Activated naive CD8-positive, alpha-beta T cell (primary cell): Measurements from ENCODE around the gene PDCD2.
"Not testable (repeated sequence)": the region's sequence is repeated elsewhere in the genome, so short reads cannot be mapped to it uniquely, and the experiment has no call there.

Experiments used
- H3K27ac Mint-ChIP-seq: one replicate; pipeline ENCODE4 v1.8.0; 2021; ENCODE audit warnings: mixed read lengths
- H3K27me3 Mint-ChIP-seq: one replicate; pipeline ENCODE4 v1.8.0; 2021; ENCODE audit warnings: mixed read lengths
- H3K36me3 Mint-ChIP-seq: one replicate; pipeline ENCODE4 v1.8.0; 2021; ENCODE audit warnings: mixed read lengths
- H3K4me1 Mint-ChIP-seq: one replicate; pipeline ENCODE4 v1.8.0; 2021; ENCODE audit warnings: low read depth, mixed read lengths
- H3K4me3 Mint-ChIP-seq: one replicate; pipeline ENCODE4 v1.8.0; 2021; ENCODE audit warnings: mild to moderate bottlenecking, mixed read lengths
- H3K9me3 Mint-ChIP-seq: one replicate; pipeline ENCODE4 v1.8.0; 2021; ENCODE audit warnings: low read depth, mixed read lengths

The PDCD2 gene

GRCh38 chr6:170584181-170584953 is at the start of gene PDCD2:
Gene PDCD2 (minus strand): TSS chr6:170584637. CDS start chr6:170584581, 56 bp downstream.
- Mint-ChIP-seq H3K4me3 (peak within 1 kb of the TSS; percentile 98), H3K9me3 (no peaks in the 10 kb centered on the region), H3K27ac (peak within 1 kb of the TSS; percentile 97), H3K36me3 (peaks cover 2% of the 10 kb centered on the region), H3K4me1 (peaks cover 31% of the 10 kb centered on the region), H3K27me3 (no peaks in the 10 kb centered on the region)

- H3K27me3 Mint-ChIP-seq, H3K4me1 Mint-ChIP-seq, H3K9me3 Mint-ChIP-seq, H3K27ac Mint-ChIP-seq, H3K4me3 Mint-ChIP-seq, H3K36me3 Mint-ChIP-seq: not testable (repeated sequence)
Measured at GRCh38 chr6:170616020-170616554, 31.6 kb upstream of the PDCD2 start.

- Mint-ChIP-seq H3K27me3 (peaks cover 23% of the 10 kb centered on the region), H3K4me3 (peak overlapping the region; percentile 69)
- not testable (repeated sequence) for H3K4me1 Mint-ChIP-seq, H3K9me3 Mint-ChIP-seq, H3K36me3 Mint-ChIP-seq, H3K27ac Mint-ChIP-seq
Measured at GRCh38 chr6:170612256-170612804, 27.9 kb upstream of the PDCD2 start.

GRCh38 chr6:170609225-170609624 is 24.8 kb upstream of the PDCD2 start:
- H3K4me3 Mint-ChIP-seq, H3K27ac Mint-ChIP-seq, H3K9me3 Mint-ChIP-seq, H3K4me1 Mint-ChIP-seq, H3K36me3 Mint-ChIP-seq: not testable (repeated sequence)
- H3K27me3 Mint-ChIP-seq, result peaks cover 32% of the 10 kb centered on the region

- H3K36me3 Mint-ChIP-seq, result no peaks in the 10 kb centered on the region
- no peaks in the 10 kb centered on the region for H3K9me3 Mint-ChIP-seq
- peaks cover 33% of the 10 kb centered on the region for H3K27me3 Mint-ChIP-seq
Measured at GRCh38 chr6:170605574-170606259, 21.3 kb upstream of the PDCD2 start.

GRCh38 chr6:170597278-170597677 is 12.8 kb upstream of the PDCD2 start:
- no peak overlapping the region for H3K27ac Mint-ChIP-seq
- peaks cover 5% of the 10 kb centered on the region for H3K27me3 Mint-ChIP-seq
- H3K36me3 Mint-ChIP-seq, result peaks cover 7% of the 10 kb centered on the region
- peaks cover 9% of the 10 kb centered on the region for H3K9me3 Mint-ChIP-seq
- H3K4me3 Mint-ChIP-seq, result no peak overlapping the region
- no peaks in the 10 kb centered on the region for H3K4me1 Mint-ChIP-seq

More at GRCh38 chr6:170605574-170606259, 21.3 kb upstream of the PDCD2 start:
- Mint-ChIP-seq H3K4me1 (no peaks in the 10 kb centered on the region), H3K27ac (no peak overlapping the region), H3K4me3 (no peak overlapping the region)

- H3K36me3 Mint-ChIP-seq, result peaks cover 16% of the 10 kb centered on the region
- H3K4me1 Mint-ChIP-seq, result no peaks in the 10 kb centered on the region
- no peak overlapping the region for H3K4me3 Mint-ChIP-seq
- peaks cover 18% of the 10 kb centered on the region for H3K9me3 Mint-ChIP-seq
- H3K27me3 Mint-ChIP-seq, result peaks cover 5% of the 10 kb centered on the region
- H3K27ac Mint-ChIP-seq, result no peak overlapping the region
Measured at GRCh38 chr6:170596426-170596825, 12.0 kb upstream of the PDCD2 start.

GRCh38 chr6:170590725-170591124 is 6.3 kb upstream of the PDCD2 start:
- Mint-ChIP-seq H3K4me1 (no peaks in the 10 kb centered on the region), H3K27ac (no peak overlapping the region), H3K36me3 (peaks cover 18% of the 10 kb centered on the region), H3K27me3 (peaks cover 5% of the 10 kb centered on the region), H3K4me3 (no peak overlapping the region), H3K9me3 (peaks cover 28% of the 10 kb centered on the region)

- H3K27ac Mint-ChIP-seq, result peak overlapping the region; percentile 95
Measured at GRCh38 chr6:170584954-170585498, 589 bp upstream of the PDCD2 start.

GRCh38 chr6:170583756-170584180 is 669 bp downstream of the PDCD2 start:
- Mint-ChIP-seq H3K36me3 (peaks cover 2% of the 10 kb centered on the region), H3K4me3 (peak overlapping the region; percentile 98), H3K9me3 (no peaks in the 10 kb centered on the region), H3K27me3 (no peaks in the 10 kb centered on the region), H3K27ac (peak overlapping the region; percentile 97), H3K4me1 (peaks cover 31% of the 10 kb centered on the region)

More at GRCh38 chr6:170584954-170585498, 589 bp upstream of the PDCD2 start:
- no peaks in the 10 kb centered on the region for H3K9me3 Mint-ChIP-seq
- H3K4me3 Mint-ChIP-seq, result peak overlapping the region; percentile 98
- H3K4me1 Mint-ChIP-seq, result peaks cover 31% of the 10 kb centered on the region
- no peaks in the 10 kb centered on the region for H3K27me3 Mint-ChIP-seq
- H3K36me3 Mint-ChIP-seq, result peaks cover 2% of the 10 kb centered on the region

GRCh38 chr6:170578909-170579308 is 5.5 kb downstream of the PDCD2 start:
- Mint-ChIP-seq H3K36me3 (peaks cover 2% of the 10 kb centered on the region), H3K4me1 (peaks cover 24% of the 10 kb centered on the region), H3K27me3 (no peaks in the 10 kb centered on the region), H3K9me3 (no peaks in the 10 kb centered on the region), H3K4me3 (no peak overlapping the region), H3K27ac (peak overlapping the region; percentile 46)

- H3K36me3 Mint-ChIP-seq, result no peaks in the 10 kb centered on the region
- no peaks in the 10 kb centered on the region for H3K27me3 Mint-ChIP-seq
- no peaks in the 10 kb centered on the region for H3K9me3 Mint-ChIP-seq
- H3K4me1 Mint-ChIP-seq, result no peaks in the 10 kb centered on the region
- H3K4me3 Mint-ChIP-seq, result no peak overlapping the region
- no peak overlapping the region for H3K27ac Mint-ChIP-seq
Measured at GRCh38 chr6:170575250-170575649, 9.2 kb downstream of the PDCD2 start.

GRCh38 chr6:170572704-170573466 is 11.6 kb downstream of the PDCD2 start:
- no peaks in the 10 kb centered on the region for H3K27me3 Mint-ChIP-seq
- H3K4me1 Mint-ChIP-seq, result no peaks in the 10 kb centered on the region
- peak overlapping the region; percentile 54 for H3K27ac Mint-ChIP-seq
- H3K4me3 Mint-ChIP-seq, result no peak overlapping the region
- H3K9me3 Mint-ChIP-seq, result no peaks in the 10 kb centered on the region
- peaks cover 3% of the 10 kb centered on the region for H3K36me3 Mint-ChIP-seq

- no peak overlapping the region for H3K27ac Mint-ChIP-seq
- H3K4me3 Mint-ChIP-seq, result no peak overlapping the region
- no peaks in the 10 kb centered on the region for H3K9me3 Mint-ChIP-seq
- peaks cover 14% of the 10 kb centered on the region for H3K4me1 Mint-ChIP-seq
- peaks cover 3% of the 10 kb centered on the region for H3K36me3 Mint-ChIP-seq
- no peaks in the 10 kb centered on the region for H3K27me3 Mint-ChIP-seq
Measured at GRCh38 chr6:170564936-170565530, 19.4 kb downstream of the PDCD2 start.
